Measurements from ENCODE around the gene PIP4K2A. TPM values are rescaled to one million over a fixed set of nuclear protein-coding genes. Genes with fewer than 3 reads are reported as not detected.

The PIP4K2A gene
- total RNA-seq, 3 donors from 2014 or later, result 15.1 to 36.6 (median 33.1) TPM

DNA sequence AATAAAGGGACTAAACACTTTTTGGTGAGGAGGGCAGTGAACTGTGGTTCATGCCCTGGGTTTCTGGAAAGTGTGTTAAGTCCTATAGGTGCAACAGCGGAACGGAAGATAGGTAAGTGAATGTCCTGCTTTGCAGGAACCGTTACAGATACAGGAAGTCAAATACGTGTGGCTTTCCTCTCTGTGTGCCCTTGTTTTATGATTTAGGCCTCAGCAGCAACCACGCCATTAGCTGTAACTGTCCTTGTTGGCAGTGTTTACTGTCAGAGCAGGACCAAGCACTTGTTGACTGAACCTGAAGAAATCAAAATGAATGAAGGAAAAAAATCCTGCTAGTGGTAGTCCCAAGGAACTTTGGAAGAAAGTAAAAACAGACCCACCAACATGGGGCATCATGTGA, 150.3 kb downstream of the PIP4K2A start:
- TF ChIP-seq POLR2A (IDR thresholded peaks at IDR 0.05), result no peak
- TF ChIP-seq, protein P1, sequence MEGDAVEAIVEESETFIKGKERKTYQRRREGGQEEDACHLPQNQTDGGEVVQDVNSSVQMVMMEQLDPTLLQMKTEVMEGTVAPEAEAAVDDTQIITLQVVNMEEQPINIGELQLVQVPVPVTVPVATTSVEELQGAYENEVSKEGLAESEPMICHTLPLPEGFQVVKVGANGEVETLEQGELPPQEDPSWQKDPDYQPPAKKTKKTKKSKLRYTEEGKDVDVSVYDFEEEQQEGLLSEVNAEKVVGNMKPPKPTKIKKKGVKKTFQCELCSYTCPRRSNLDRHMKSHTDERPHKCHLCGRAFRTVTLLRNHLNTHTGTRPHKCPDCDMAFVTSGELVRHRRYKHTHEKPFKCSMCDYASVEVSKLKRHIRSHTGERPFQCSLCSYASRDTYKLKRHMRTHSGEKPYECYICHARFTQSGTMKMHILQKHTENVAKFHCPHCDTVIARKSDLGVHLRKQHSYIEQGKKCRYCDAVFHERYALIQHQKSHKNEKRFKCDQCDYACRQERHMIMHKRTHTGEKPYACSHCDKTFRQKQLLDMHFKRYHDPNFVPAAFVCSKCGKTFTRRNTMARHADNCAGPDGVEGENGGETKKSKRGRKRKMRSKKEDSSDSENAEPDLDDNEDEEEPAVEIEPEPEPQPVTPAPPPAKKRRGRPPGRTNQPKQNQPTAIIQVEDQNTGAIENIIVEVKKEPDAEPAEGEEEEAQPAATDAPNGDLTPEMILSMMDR (IDR thresholded peaks at IDR 0.05), result no peak
- no peak for TF ChIP-seq POLR2AphosphoS5 (IDR thresholded peaks at IDR 0.05)
- H3K4me1 ChIP-seq, result no peaks in the 10 kb centered on the region
- DNase-seq (ENCODE audit: low spot score in 2 of 2), result no peak
- intact Hi-C loops (cut with DNase I; ENCODE audit: low total_unique reads), result no loop called here
- no peak overlapping the region for H3K4me3 ChIP-seq
- H3K36me3 ChIP-seq, result no peaks in the 10 kb centered on the region
- H3K27me3 ChIP-seq, result no peaks in the 10 kb centered on the region
- H3K9me3 ChIP-seq, result no peaks in the 10 kb centered on the region
- no peak overlapping the region for H3K27ac ChIP-seq

DNA sequence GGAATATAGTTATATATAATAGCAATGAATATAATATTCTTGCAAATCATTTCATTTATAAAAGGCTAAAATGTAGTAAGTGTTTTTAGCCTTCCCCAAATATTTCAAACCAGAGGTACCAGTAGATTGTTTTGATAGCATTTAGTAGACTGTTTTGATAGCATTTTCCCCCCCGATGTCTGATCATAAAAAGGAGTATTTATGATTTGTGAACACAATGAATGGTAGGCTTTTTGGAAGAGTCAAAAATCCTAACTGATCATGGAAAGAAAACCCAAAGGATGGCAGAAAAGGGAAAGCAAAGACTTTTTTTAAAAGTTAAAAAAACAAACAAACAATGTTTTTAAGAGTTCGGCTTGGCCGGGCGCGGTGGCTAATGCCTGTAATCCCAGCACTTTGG, 152.5 kb downstream of the PIP4K2A start:
- Histone ChIP-seq H3K36me3 (no peaks in the 10 kb centered on the region), H3K27me3 (no peaks in the 10 kb centered on the region)
- intact Hi-C loops (cut with DNase I; ENCODE audit: low total_unique reads), result no loop called here

GRCh38 chr10:22560913-22561239, 153.5 kb downstream of the PIP4K2A start:
- intact Hi-C loops (cut with DNase I; ENCODE audit: low total_unique reads), result no loop called here
- Histone ChIP-seq H3K9me3 (no peaks in the 10 kb centered on the region), H3K4me1 (no peaks in the 10 kb centered on the region), H3K27me3 (no peaks in the 10 kb centered on the region), H3K4me3 (no peak overlapping the region), H3K36me3 (no peaks in the 10 kb centered on the region), H3K27ac (no peak overlapping the region)
- TF ChIP-seq, protein P1 (IDR thresholded peaks at IDR 0.05), result no peak
- TF ChIP-seq POLR2AphosphoS5 (IDR thresholded peaks at IDR 0.05) (no peak), POLR2A (IDR thresholded peaks at IDR 0.05) (no peak)
- no peak for DNase-seq (ENCODE audit: low spot score in 2 of 2)

More for the DNA sequence above, 152.5 kb downstream of the PIP4K2A start:
- Histone ChIP-seq H3K4me3 (no peak overlapping the region), H3K9me3 (no peaks in the 10 kb centered on the region), H3K27ac (no peak overlapping the region), H3K4me1 (no peaks in the 10 kb centered on the region)
- no peak for DNase-seq (ENCODE audit: low spot score in 2 of 2)
- TF ChIP-seq POLR2A (IDR thresholded peaks at IDR 0.05) (no peak), POLR2AphosphoS5 (IDR thresholded peaks at IDR 0.05) (no peak)
- TF ChIP-seq, protein P1 (IDR thresholded peaks at IDR 0.05), result no peak

- no peaks in the 10 kb centered on the region for H3K9me3 ChIP-seq
- no peak overlapping the region for H3K4me3 ChIP-seq
- H3K27me3 ChIP-seq, result no peaks in the 10 kb centered on the region
- H3K36me3 ChIP-seq, result no peaks in the 10 kb centered on the region
- TF ChIP-seq, protein P1 (IDR thresholded peaks at IDR 0.05), result no peak
- TF ChIP-seq POLR2A (IDR thresholded peaks at IDR 0.05) (no peak), POLR2AphosphoS5 (IDR thresholded peaks at IDR 0.05) (no peak)
- no peak overlapping the region for H3K27ac ChIP-seq
- no peak for DNase-seq (ENCODE audit: low spot score in 2 of 2)
- H3K4me1 ChIP-seq, result no peaks in the 10 kb centered on the region
- intact Hi-C loops (cut with DNase I; ENCODE audit: low total_unique reads), result no loop called here
These were observed 154.1 kb downstream of the PIP4K2A start for GRCh38 chr10:22560096-22560912.

DNA sequence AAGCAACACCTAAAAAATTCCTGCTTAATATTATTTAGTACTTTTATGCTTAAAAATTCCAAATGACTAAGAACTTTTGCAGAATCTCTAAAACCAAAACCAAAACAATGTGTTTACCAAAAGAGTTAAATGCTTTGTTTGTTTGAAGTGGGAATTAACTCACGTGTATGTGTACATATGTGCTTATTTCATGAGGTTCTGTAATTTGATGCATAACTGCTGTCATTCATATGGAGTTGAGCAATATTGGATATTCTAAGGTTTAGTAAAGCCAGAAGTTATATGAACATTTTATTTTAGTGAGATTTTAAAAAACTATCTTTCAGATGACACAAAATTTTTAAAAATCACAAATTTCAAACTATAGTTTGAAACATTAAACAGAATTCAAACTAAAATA, 157.1 kb downstream of the PIP4K2A start:
- no peak overlapping the region for H3K4me3 ChIP-seq
- no peaks in the 10 kb centered on the region for H3K36me3 ChIP-seq
- no peaks in the 10 kb centered on the region for H3K9me3 ChIP-seq
- TF ChIP-seq, protein P1 (IDR thresholded peaks at IDR 0.05), result no peak
- no peak for TF ChIP-seq POLR2A (IDR thresholded peaks at IDR 0.05)
- TF ChIP-seq POLR2AphosphoS5 (IDR thresholded peaks at IDR 0.05), result no peak
- H3K4me1 ChIP-seq, result no peaks in the 10 kb centered on the region
- H3K27me3 ChIP-seq, result no peaks in the 10 kb centered on the region
- no peak overlapping the region for H3K27ac ChIP-seq
- intact Hi-C loops (cut with DNase I; ENCODE audit: low total_unique reads), result no loop called here
- DNase-seq (ENCODE audit: low spot score in 2 of 2), result no peak

Data from breast epithelium (tissue), 4 donors.